ENCODE data around the gene SIX3. TPM values are rescaled to one million over a fixed set of nuclear protein-coding genes. Genes with fewer than 3 reads are reported as not detected.

SIX3 gene
- total and polyA plus RNA-seq, 2 of the 4 experiments (the other 2 are of a cell fraction), result not detected

DNA sequence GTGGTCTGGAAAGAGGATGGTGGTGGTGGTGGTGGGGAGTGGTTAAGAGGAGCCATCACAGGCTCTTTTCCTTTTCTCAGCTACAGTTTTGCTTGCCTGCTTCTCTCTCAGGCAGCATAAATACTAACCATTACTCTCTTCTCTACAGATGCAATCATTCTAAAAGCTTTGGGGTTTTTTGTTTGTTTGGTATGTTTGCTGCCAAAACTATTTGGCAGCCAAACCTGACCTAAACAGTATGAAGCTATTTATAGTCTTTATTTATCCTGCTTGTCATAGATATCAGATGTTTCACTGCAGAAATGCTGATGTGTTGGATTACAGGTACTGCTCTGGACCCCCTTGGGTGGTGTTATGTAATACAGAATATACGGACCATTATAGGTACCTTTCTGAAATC lies 15.3 kb downstream of the SIX3 start:
- no TSS peak for BruUV-seq (replicated peaks)
- no peak overlapping the region for H3K4me2 ChIP-seq (ENCODE audit: low read depth, low read length)
- peaks cover 42% of the 10 kb centered on the region for H3K27me3 ChIP-seq (ENCODE audit: control insufficient read depth, insufficient read depth, low read length)
- ChIA-PET CTCF (interaction anchor here (0.6 to 2.9 kb wide), 6 partner anchors 396 to 913 kb away, joined by 3 to 13 read pairs (median 4); no protein-coding TSS in a partner anchor), POLR2A (ENCODE audit: unreplicated experiment) (no interaction called here)
- H3K56ac ChIP-seq (ENCODE audit: extremely low read depth, insufficient read depth, low read length), result no peak overlapping the region
- peaks cover 6% of the 10 kb centered on the region; the same call in 1 of the 2 replicates for H3K9me1 ChIP-seq (ENCODE audit: insufficient read depth, low read length)
- no peak overlapping the region for H3K23ac ChIP-seq (ENCODE audit: low read depth, low read length)
- H3K14ac ChIP-seq (replicated peaks; ENCODE audit: low read depth, low read length), result no peak overlapping the region
- no peaks in the 10 kb centered on the region for H3K79me1 ChIP-seq (ENCODE audit: low read depth in 1 of 2, low read length in 2 of 2)
- H2BK5ac ChIP-seq (ENCODE audit: low read depth, low read length, poor library complexity, severe bottlenecking), result no peak overlapping the region
- no peak for TF ChIP-seq SMC3 (IDR thresholded peaks at IDR 0.05; ENCODE audit: low read depth, low read length)
- TF ChIP-seq MAZ (IDR thresholded peaks at IDR 0.05; ENCODE audit: borderline replicate concordance, low read depth, low read length), result no peak
- TF ChIP-seq NFE2L2 (IDR thresholded peaks at IDR 0.05; ENCODE audit: low read depth, low read length), result no peak
- no CpG with 5 or more reads among the region's 1 CpG for WGBS, 2 experiments (ENCODE audit: extremely low coverage in 2 of 2, insufficient read length in 1 of 2)
- no peak overlapping the region for H4K91ac ChIP-seq (ENCODE audit: insufficient read depth, low read depth, low read length)
- no peak overlapping the region for H4K8ac ChIP-seq (ENCODE audit: low read depth in 2 of 2, low read length in 2 of 2)
- no peak overlapping the region for H2BK120ac ChIP-seq (ENCODE audit: low read depth, low read length)
- H2AK9ac ChIP-seq (replicated peaks; ENCODE audit: low read depth, low read length, poor library complexity), result no peak overlapping the region
- in situ Hi-C loops (cut with MboI; ENCODE audit: low sequenced_read_pairs), result loop anchor here (10.0 to 25.0 kb wide), 2 partner anchors 470 to 562 kb away; no protein-coding TSS in a partner anchor
- H3K4ac ChIP-seq (ENCODE audit: low read depth, low read length), result no peak overlapping the region
- H4K5ac ChIP-seq (ENCODE audit: low read depth, low read length), result no peak overlapping the region
- H3K4me3 ChIP-seq (ENCODE audit: insufficient read depth, low read depth, low read length), result no peak overlapping the region
- DNase-seq (no peak), ATAC-seq (ENCODE audit: low read depth) (no peak)
- H2AK5ac ChIP-seq (ENCODE audit: low read depth, low read length), result no peak overlapping the region
- H3K9me3 ChIP-seq (ENCODE audit: control insufficient read depth, insufficient read depth, low read length), result no peaks in the 10 kb centered on the region
- H3K9ac ChIP-seq (ENCODE audit: low read depth, low read length), result no peak overlapping the region
- H3K18ac ChIP-seq (ENCODE audit: low read depth, low read length), result no peak overlapping the region
- intact Hi-C loops (cut with micrococcal nuclease), result loop anchor here (10.0 kb wide), 1 partner anchor 662 kb away; no protein-coding TSS in a partner anchor
- no peaks in the 10 kb centered on the region for H3K36me3 ChIP-seq (ENCODE audit: control insufficient read depth, insufficient read depth, low read length)
- no peak overlapping the region for H2BK15ac ChIP-seq (ENCODE audit: low read depth, low read length)
- dilution Hi-C loops (cut with HindIII; ENCODE audit: low sequenced_read_pairs, unreplicated experiment), result no loop called here
- H2BK20ac ChIP-seq (ENCODE audit: low read depth, low read length), result no peak overlapping the region
- H2AFZ ChIP-seq (replicated peaks; ENCODE audit: low read length, poor library complexity), result no peak overlapping the region
- no peak overlapping the region for H3K27ac ChIP-seq (ENCODE audit: insufficient read depth, low read length)
- no peaks in the 10 kb centered on the region for H3K4me1 ChIP-seq (ENCODE audit: control insufficient read depth, insufficient read depth, low read length)
- H4K20me1 ChIP-seq (ENCODE audit: insufficient read depth, low read length), result peaks cover 5% of the 10 kb centered on the region
